H1 (cell line): Measurements from ENCODE around the gene ZNF451. TPM values are rescaled to one million over a fixed set of nuclear protein-coding genes. Genes with fewer than 3 reads are reported as not detected.

ENCODE experiments used
- CTCF ChIA-PET: fragments of 300-600 bp; sonication (Branson Sonifier 250); formaldehyde crosslinking; loops from one replicate; lab custom pipeline; 2021; ENCODE audit not compliant: partially characterized antibody; lab: Charles Lee
- POLR2A ChIA-PET: fragments of 300-600 bp; sonication (Branson Sonifier 250); formaldehyde crosslinking; loops from one replicate; lab custom pipeline; 2021; ENCODE audit warnings: inconsistent platforms; ENCODE audit not compliant: partially characterized antibody; lab: Charles Lee
- DNase-seq, 2 experiments: peaks; one replicate each; pipeline versions ENCODE4 v3.0.0 to v3.0.0-alpha.2; 2010 to 2022; ENCODE audit warnings: low spot score in 2 of 2, low read depth in 1 of 2, mixed read lengths in 1 of 2
- FAIRE-seq: peaks from 2 replicates; lab custom pipeline; 2011; peaks lifted over from hg19 to GRCh38; lab: Jason Lieb, UNC
- H2AFZ ChIP-seq: 2 replicates; pipeline ENCODE4 v1.8.1; 2012; ENCODE audit warnings: low read length, inconsistent platforms
- H2AK5ac ChIP-seq: 2 replicates; pipeline ENCODE4 v1.6.1; 2013; ENCODE audit warnings: low read depth, low read length
- H2BK120ac ChIP-seq: replicated peaks from 2 replicates; pipeline ENCODE3; 2013; ENCODE audit warnings: low read depth, low read length, inconsistent platforms
- H2BK12ac ChIP-seq: 2 replicates; pipeline ENCODE4 v1.6.1; 2013; ENCODE audit warnings: low read depth, low read length
- H2BK15ac ChIP-seq: 2 replicates; pipeline ENCODE4 v1.6.1; 2013; ENCODE audit warnings: low read length
- H2BK20ac ChIP-seq: 2 replicates; pipeline ENCODE4 v1.6.1; 2013; ENCODE audit warnings: low read length
- H2BK5ac ChIP-seq: 2 replicates; pipeline ENCODE4 v1.6.1; 2013; ENCODE audit warnings: low read depth, low read length
- H3K14ac ChIP-seq: 2 replicates; pipeline ENCODE4 v1.6.1; 2013; ENCODE audit warnings: inconsistent platforms; ENCODE audit not compliant: insufficient read length
- H3K18ac ChIP-seq: 2 replicates; pipeline ENCODE4 v1.6.1; 2013; ENCODE audit warnings: low read length; ENCODE audit errors: extremely low read depth
- H3K23ac ChIP-seq: 2 replicates; pipeline ENCODE4 v1.6.1; 2013; ENCODE audit warnings: inconsistent platforms; ENCODE audit not compliant: insufficient read length
- H3K23me2 ChIP-seq: 2 replicates; pipeline ENCODE4 v1.6.1; 2013; ENCODE audit warnings: low read depth, low read length
- H3K27ac ChIP-seq: 2 replicates; pipeline ENCODE4 v1.6.1; 2011; ENCODE audit warnings: low read depth, low read length, inconsistent platforms
- H3K27me3 ChIP-seq, 4 experiments: replicated peaks in 1 of 4; 1 replicate in 1 of 4; 2 replicates in 3 of 4; pipeline versions ENCODE4 v1.6.1 to v1.8.1; 2011 to 2013; ENCODE audit warnings: low read length in 3 of 4, mild to moderate bottlenecking in 3 of 4, inconsistent platforms in 2 of 4, mixed read lengths in 2 of 4, moderate library complexity in 1 of 4; ENCODE audit not compliant: control insufficient read depth in 3 of 4, insufficient read depth in 3 of 4; ENCODE audit errors: extremely low read depth in 1 of 4
- H3K36me3 ChIP-seq, 4 experiments: 2 replicates each; pipeline versions ENCODE4 v1.6.1 to v1.8.1; 2011 to 2013; ENCODE audit warnings: mild to moderate bottlenecking in 4 of 4, low read length in 3 of 4, moderate library complexity in 2 of 4, control low read depth in 1 of 4, inconsistent platforms in 1 of 4; ENCODE audit not compliant: insufficient read depth in 4 of 4, control insufficient read depth in 2 of 4
- H3K4ac ChIP-seq: replicated peaks from 2 replicates; pipeline ENCODE3; 2013; ENCODE audit warnings: low read length, low read depth, mixed read lengths, inconsistent platforms; ENCODE audit not compliant: insufficient read length
- H3K4me1 ChIP-seq, 4 experiments: replicated peaks in 1 of 4; 1 replicate in 1 of 4; 2 replicates in 3 of 4; pipeline versions ENCODE4 v1.6.1 to v1.8.1; 2011 to 2013; ENCODE audit warnings: low read length in 3 of 4, inconsistent platforms in 2 of 4, mixed read lengths in 1 of 4; ENCODE audit not compliant: insufficient read depth in 4 of 4, control insufficient read depth in 3 of 4
- H3K4me2 ChIP-seq, 2 experiments: 2 replicates each; pipeline versions ENCODE4 v1.6.1 to v1.8.1; 2011 to 2013; ENCODE audit warnings: low read depth in 2 of 2, low read length in 2 of 2, control low read depth in 1 of 2, inconsistent platforms in 1 of 2, mild to moderate bottlenecking in 1 of 2; ENCODE audit not compliant: insufficient read depth in 1 of 2
- H3K4me3 ChIP-seq, 4 experiments: fragments of 200-600, 300-600 bp in 1 of 4; sonication (generic), shearing (Covaris generic), sonication (Bioruptor Twin) in 1 of 4; 2 replicates each; pipeline versions ENCODE4 v1.5.1 to v1.8.1; 2011 to 2016; ENCODE audit warnings: low read length in 4 of 4, low read depth in 3 of 4, control low read depth in 2 of 4, inconsistent platforms in 2 of 4, mild to moderate bottlenecking in 2 of 4, mixed read lengths in 1 of 4, moderate library complexity in 1 of 4; ENCODE audit not compliant: insufficient read depth in 2 of 4; ENCODE audit errors: extremely low read depth in 1 of 4
- H3K56ac ChIP-seq: replicated peaks from 2 replicates; pipeline ENCODE3; 2013; ENCODE audit warnings: low read depth, mild to moderate bottlenecking, mixed read lengths, low read length, inconsistent platforms; ENCODE audit not compliant: insufficient read length
- H3K79me1 ChIP-seq: 2 replicates; pipeline ENCODE4 v1.6.1; 2013; ENCODE audit warnings: low read depth, low read length, control low read depth
- H3K79me2 ChIP-seq, 2 experiments: 2 replicates each; pipeline versions ENCODE4 v1.6.1 to v1.8.1; 2012 to 2013; ENCODE audit warnings: low read length in 2 of 2, mild to moderate bottlenecking in 2 of 2, inconsistent platforms in 1 of 2; ENCODE audit not compliant: insufficient read depth in 2 of 2, control insufficient read depth in 1 of 2
- H3K9ac ChIP-seq, 4 experiments: replicated peaks in 1 of 4; 1 replicate in 1 of 4; 2 replicates in 3 of 4; pipeline versions ENCODE4 v1.6.1 to v1.8.1; 2011 to 2013; ENCODE audit warnings: low read depth in 3 of 4, low read length in 3 of 4, control low read depth in 2 of 4, mild to moderate bottlenecking in 2 of 4, moderate library complexity in 2 of 4, inconsistent platforms in 1 of 4; ENCODE audit errors: extremely low read depth in 1 of 4
- H3K9me3 ChIP-seq, 2 experiments: 2 replicates each; pipeline versions ENCODE4 v1.6.1 to v1.8.1; 2012 to 2013; ENCODE audit warnings: mild to moderate bottlenecking in 2 of 2, moderate library complexity in 2 of 2, control low read depth in 1 of 2, inconsistent platforms in 1 of 2, low read depth in 1 of 2, low read length in 1 of 2, mixed read lengths in 1 of 2; ENCODE audit not compliant: insufficient read depth in 2 of 2
- H4K20me1 ChIP-seq, 2 experiments: replicated peaks in 1 of 2; 2 replicates each; pipeline versions ENCODE3 to v1.8.1; 2011 to 2013; ENCODE audit warnings: inconsistent platforms in 2 of 2, low read length in 2 of 2, mild to moderate bottlenecking in 1 of 2; ENCODE audit not compliant: insufficient read depth in 2 of 2, control insufficient read depth in 1 of 2
- H4K5ac ChIP-seq: 2 replicates; pipeline ENCODE4 v1.6.1; 2013; ENCODE audit warnings: low read length, low read depth, mixed read lengths, inconsistent platforms; ENCODE audit not compliant: insufficient read length
- H4K8ac ChIP-seq: 2 replicates; pipeline ENCODE4 v1.8.0; 2013; ENCODE audit warnings: mild to moderate bottlenecking, moderate library complexity, low read length, inconsistent platforms; ENCODE audit not compliant: insufficient read depth; ENCODE audit errors: extremely low read depth
- H4K91ac ChIP-seq: replicated peaks from 2 replicates; pipeline ENCODE3; 2013; ENCODE audit warnings: low read length, mixed read lengths, inconsistent platforms; ENCODE audit not compliant: insufficient read length
- CHD2 ChIP-seq: IDR thresholded peaks from 2 replicates; pipeline ENCODE4 v1.6.1; 2012; ENCODE audit warnings: low read length, improper control_type of control experiment
- CREB1 ChIP-seq: IDR thresholded peaks from 2 replicates; pipeline ENCODE4 v1.6.1; 2012; ENCODE audit warnings: inconsistent platforms
- KDM5A ChIP-seq: fragments of 200-600 bp; IDR thresholded peaks from 2 replicates; pipeline ENCODE4 v1.7.1; 2012; ENCODE audit warnings: mild to moderate bottlenecking, low read length, inconsistent platforms, mixed read lengths
- PHF8 ChIP-seq: fragments of 200-600 bp; sonication (generic); conservative IDR thresholded peaks from 2 replicates; pipeline ENCODE4 v1.7.1; 2012; ENCODE audit warnings: low read depth, mild to moderate bottlenecking, inconsistent platforms, low read length, moderate library complexity
- POLR2AphosphoS5 ChIP-seq: IDR thresholded peaks from 2 replicates; pipeline ENCODE4 v1.6.1; 2011; ENCODE audit warnings: low read depth, low read length
- RBBP5 ChIP-seq: IDR thresholded peaks from 2 replicates; pipeline ENCODE4 v1.7.1; 2012; ENCODE audit warnings: low read depth, mild to moderate bottlenecking, inconsistent platforms, low read length, moderate library complexity, borderline replicate concordance
- SAP30 ChIP-seq: fragments of 300-600 bp; sonication (generic); IDR thresholded peaks from 2 replicates; pipeline ENCODE4 v1.7.1; 2012; ENCODE audit warnings: low read length, moderate library complexity, mild to moderate bottlenecking, inconsistent platforms; ENCODE audit not compliant: insufficient read depth, insufficient replicate concordance
- SIN3A ChIP-seq, 2 experiments: IDR thresholded peaks in 1 of 2; conservative IDR thresholded peaks in 1 of 2; 2 replicates each; pipeline ENCODE4 v1.6.1; 2011 to 2012; ENCODE audit warnings: low read length in 2 of 2, improper control_type of control experiment in 1 of 2, low read depth in 1 of 2, mild to moderate bottlenecking in 1 of 2
- SP4 ChIP-seq: IDR thresholded peaks from 2 replicates; pipeline ENCODE4 v1.6.1; 2012; ENCODE audit warnings: low read length, inconsistent platforms
- TBP ChIP-seq: IDR thresholded peaks from 2 replicates; pipeline ENCODE4 v1.6.1; 2011; ENCODE audit warnings: low read depth, low read length, improper control_type of control experiment
- TEAD4 ChIP-seq: IDR thresholded peaks from 2 replicates; pipeline ENCODE4 v1.6.1; 2012; ENCODE audit warnings: low read depth, low read length, inconsistent platforms, mixed read lengths
- WGBS, 2 experiments: shearing (Covaris generic) in 1 of 2; methylation state at CpG; one replicate each; pipeline versions ENCODE4 v1.1.6 to v1.1.7; 2013 to 2015; ENCODE audit warnings: low lambda C conversion rate in 2 of 2, mixed read lengths in 2 of 2, inconsistent platforms in 1 of 2, low coverage in 1 of 2, missing lambda C conversion rate in 1 of 2; ENCODE audit not compliant: insufficient replicate concordance in 2 of 2, insufficient coverage in 1 of 2, insufficient read length in 1 of 2; ENCODE audit errors: extremely low coverage in 1 of 2, missing lambda C conversion rate in 1 of 2; 5-methylcytosine and 5-hydroxymethylcytosine counted together
- polyA plus RNA-seq, 7 experiments: library from polyadenylated mRNA; depleted of rRNA in 3 of 7; stranded (reverse) in 5 of 7; unstranded in 2 of 7; fragments of >200 nt in 5 of 7; fragments of 200-250 nt in 2 of 7; gene quantifications; 1 replicate in 5 of 7; 2 replicates in 1 of 7; 4 replicates in 1 of 7; pipeline versions ENCODE4 v1.2.1 to v1.2.3, GENCODE V29; 2011 to 2013; ENCODE audit warnings: missing spikeins in 2 of 7, mixed read lengths in 2 of 7
- total RNA-seq: library from RNA; stranded (reverse); fragmentation: NEBNext Ultra II Directional; extraction: Animal tissue kit (Norgen Biotek cat#: 25700); gene quantifications from 2 replicates; pipeline ENCODE4 v1.2.1, GENCODE V29; 2021
- TF ChIP-seq, protein P1 (sequence below), 3 experiments: IDR thresholded peaks; 1 replicate in 2 of 3; 2 replicates in 1 of 3; pipeline versions ENCODE4 v1.5.1 to v1.6.1; 2011; ENCODE audit warnings: low read length in 3 of 3, mild to moderate bottlenecking in 3 of 3, inconsistent platforms in 2 of 3, low read depth in 1 of 3, moderate library complexity in 1 of 3; ENCODE audit not compliant: insufficient read depth in 1 of 3; ENCODE audit errors: control extremely low read depth in 1 of 3

Gene ZNF451
- total and polyA plus RNA-seq, 2 of the 8 experiments (the other 6 are each of a cell fraction or from before 2014, with no cell fraction given), result 10.7 to 56.8 TPM

DNA sequence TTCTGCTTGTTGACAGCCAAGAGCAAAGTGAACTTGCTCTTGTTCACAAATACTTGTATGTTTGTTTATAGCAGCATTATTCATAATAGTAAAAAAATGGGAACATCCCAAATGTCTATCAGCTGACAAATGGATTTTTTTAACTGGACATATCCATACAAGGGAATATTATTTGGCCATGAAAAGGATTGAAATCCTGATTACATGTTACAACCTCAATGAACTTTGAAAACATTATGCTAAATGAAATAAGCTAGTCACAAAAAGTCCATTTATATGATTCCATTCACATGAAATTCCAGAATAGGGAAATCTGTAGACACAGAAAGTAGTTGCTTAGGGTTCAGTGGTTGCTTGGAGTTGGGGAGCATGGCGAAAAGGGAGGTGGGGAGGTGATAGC, 53.7 kb downstream of the ZNF451 start:
- Histone ChIP-seq H3K9ac (no peak overlapping the region), H2BK12ac (no peak overlapping the region), H3K56ac (no peak overlapping the region), H2BK120ac (no peak overlapping the region), H3K4me1 (no peaks in the 10 kb centered on the region), H3K79me1 (no peaks in the 10 kb centered on the region), H2BK20ac (no peak overlapping the region), H3K4me3 (no peak overlapping the region), H3K23ac (no peak overlapping the region), H3K27ac (no peak overlapping the region), H3K23me2 (no peaks in the 10 kb centered on the region; the same call in 1 of the 2 replicates), H2AK5ac (no peak overlapping the region), H3K27me3 (no peaks in the 10 kb centered on the region), H3K79me2 (no peaks in the 10 kb centered on the region), H3K18ac (no peak overlapping the region), H3K9me3 (no peaks in the 10 kb centered on the region), H2AFZ (no peak overlapping the region), H2BK5ac (no peak overlapping the region), H3K14ac (no peak overlapping the region), H4K8ac (no peak overlapping the region), H4K5ac (no peak overlapping the region), H3K4ac (no peak overlapping the region), H3K36me3 (peaks cover 0 to 28% (median 11%) of the 10 kb centered on the region in 4 experiments; a peak in 5 of 8 replicates), H2BK15ac (no peak overlapping the region), H3K4me2 (no peak overlapping the region), H4K91ac (no peak overlapping the region), H4K20me1 (peaks cover 0 to 2% of the 10 kb centered on the region in 2 experiments)
- no peak for FAIRE-seq
- WGBS, 2 experiments, result 91% methylated on average over 1 of the region's 1 CpG; no CpG with 5 or more reads in 1 of the 2 experiments
- ChIA-PET POLR2A (no interaction called here), CTCF (no interaction called here)
- DNase-seq, result no peak
- TF ChIP-seq POLR2AphosphoS5, result no peak
- TF ChIP-seq SAP30, result no peak
- TF ChIP-seq, protein P1, sequence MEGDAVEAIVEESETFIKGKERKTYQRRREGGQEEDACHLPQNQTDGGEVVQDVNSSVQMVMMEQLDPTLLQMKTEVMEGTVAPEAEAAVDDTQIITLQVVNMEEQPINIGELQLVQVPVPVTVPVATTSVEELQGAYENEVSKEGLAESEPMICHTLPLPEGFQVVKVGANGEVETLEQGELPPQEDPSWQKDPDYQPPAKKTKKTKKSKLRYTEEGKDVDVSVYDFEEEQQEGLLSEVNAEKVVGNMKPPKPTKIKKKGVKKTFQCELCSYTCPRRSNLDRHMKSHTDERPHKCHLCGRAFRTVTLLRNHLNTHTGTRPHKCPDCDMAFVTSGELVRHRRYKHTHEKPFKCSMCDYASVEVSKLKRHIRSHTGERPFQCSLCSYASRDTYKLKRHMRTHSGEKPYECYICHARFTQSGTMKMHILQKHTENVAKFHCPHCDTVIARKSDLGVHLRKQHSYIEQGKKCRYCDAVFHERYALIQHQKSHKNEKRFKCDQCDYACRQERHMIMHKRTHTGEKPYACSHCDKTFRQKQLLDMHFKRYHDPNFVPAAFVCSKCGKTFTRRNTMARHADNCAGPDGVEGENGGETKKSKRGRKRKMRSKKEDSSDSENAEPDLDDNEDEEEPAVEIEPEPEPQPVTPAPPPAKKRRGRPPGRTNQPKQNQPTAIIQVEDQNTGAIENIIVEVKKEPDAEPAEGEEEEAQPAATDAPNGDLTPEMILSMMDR (IDR thresholded peaks at IDR 0.05; ENCODE audit: control extremely low read depth in 1 of 3, insufficient read depth in 1 of 3, low read depth in 1 of 3, low read length in 3 of 3), result no peak
- TF ChIP-seq TEAD4, result no peak
- TF ChIP-seq CHD2, result no peak
- no peak for TF ChIP-seq SP4
- TF ChIP-seq CREB1, result no peak
- no peak for TF ChIP-seq KDM5A
- no peak for TF ChIP-seq RBBP5
- no peak for TF ChIP-seq PHF8
- TF ChIP-seq SIN3A (conservative IDR thresholded peaks at IDR 0.05 in 1 of 2, IDR thresholded peaks at IDR 0.05 in 1 of 2; ENCODE audit: low read depth in 1 of 2, low read length in 2 of 2), result no peak
- no peak for TF ChIP-seq TBP
